Sciatic nerve (tissue), 2 donors: ENCODE measurements around the gene NME8. TPM values are rescaled to one million over a fixed set of nuclear protein-coding genes. Genes with fewer than 3 reads are reported as not detected.

ENCODE experiments used
- ATAC-seq: fragments of 200-7000 bp; cut with Tn5 transposase; one replicate; pipeline ENCODE4 v1.9.1; 2020; ENCODE audit warnings: mild to moderate bottlenecking, moderate library complexity
- DNase-seq: peaks from one replicate; pipeline ENCODE4 v3.0.0-alpha.2; 2020; ENCODE audit warnings: low spot score
- intact Hi-C: fragments of 100-400 bp; cut with DNase I; formaldehyde crosslinking; loops from one replicate; pipeline ENCODE4 v1.14.2; 2022
- total RNA-seq: library from RNA; stranded (reverse); fragmentation: NEBNext Ultra II Directional; extraction: Animal tissue kit (Norgen Biotek cat#: 25700); gene quantifications from one replicate; pipeline ENCODE4 v1.2.1, GENCODE V29; 2021
- donor health status: DM: no; HTN: no; CAD: no.
- donor health status: DM: no; HTN: no; CAD: no.

Gene NME8
- total RNA-seq, 1 donor from 2014 or later = 1.2 TPM

- intact Hi-C loops = loop anchor here (10.0 kb wide), 1 partner anchor 177 kb away; no protein-coding TSS in a partner anchor
- ATAC-seq (peak; percentile 78), DNase-seq (no peak)
These were observed 79.5 kb downstream of the NME8 start for GRCh38 chr7:37927773-37928444.

GRCh38 chr7:37928878-37929277 lies 80.5 kb downstream of the NME8 start:
- no peak for DNase-seq
- intact Hi-C loops = loop anchor here (10.0 kb wide), 1 partner anchor 176 kb away; no protein-coding TSS in a partner anchor
- no peak for ATAC-seq

GRCh38 chr7:37930226-37930948 lies 82.0 kb downstream of the NME8 start:
- intact Hi-C loops = no loop called here
- ATAC-seq (no peak), DNase-seq (no peak)

GRCh38 chr7:37932543-37932942 lies 84.1 kb downstream of the NME8 start:
- ATAC-seq = peak; percentile 74
- intact Hi-C loops = no loop called here
- no peak for DNase-seq

- intact Hi-C loops = no loop called here
- ATAC-seq (peak; percentile 43), DNase-seq (no peak)
These were observed 84.7 kb downstream of the NME8 start for GRCh38 chr7:37933018-37933566.

GRCh38 chr7:37942934-37943610 lies 94.7 kb downstream of the NME8 start:
- ATAC-seq = peak; percentile 95
- intact Hi-C loops = no loop called here
- peak; percentile 86 for DNase-seq

- peak; percentile 63 for DNase-seq
- intact Hi-C loops = no loop called here
- peak; percentile 71 for ATAC-seq
These were observed 95.7 kb downstream of the NME8 start for GRCh38 chr7:37943905-37944736.

- DNase-seq (no peak), ATAC-seq (no peak)
- intact Hi-C loops = no loop called here
These were observed 96.3 kb downstream of the NME8 start for GRCh38 chr7:37944737-37945054.

- ATAC-seq = no peak
- intact Hi-C loops = no loop called here
- DNase-seq = no peak
These were observed 96.9 kb downstream of the NME8 start for GRCh38 chr7:37945336-37945735.

- intact Hi-C loops = no loop called here
- ATAC-seq (no peak), DNase-seq (no peak)
These were observed 98.9 kb downstream of the NME8 start for GRCh38 chr7:37947138-37947940.

- DNase-seq (no peak), ATAC-seq (no peak)
- intact Hi-C loops = no loop called here
These were observed 99.5 kb downstream of the NME8 start for GRCh38 chr7:37947941-37948210.

Other genes with a start within 250 kb of the NME8 start
- 1.8 TPM for gene GPR141, start 164.8 kb upstream of the NME8 start, total RNA-seq
- gene SFRP4, start 68.2 kb downstream of the NME8 start, total RNA-seq = 261 TPM
- gene EPDR1, start 72.0 kb downstream of the NME8 start, total RNA-seq = 46.9 TPM